SU-DHL-6 (cell line): Measurements from ENCODE around the gene FANCF.
A peak's percentile ranks its signal among the peaks of the same experiment; 100 is the strongest.

ENCODE experiments used
- H2AFZ ChIP-seq: fragments of 200-600 bp; sonication (generic); 2 replicates; pipeline ENCODE4 v1.6.1; 2014; ENCODE audit warnings: low read depth, mild to moderate bottlenecking, moderate library complexity, mixed read lengths, antibody characterized with exemption, low read length; ENCODE audit not compliant: severe bottlenecking
- H3F3A ChIP-seq: fragments of 200-600 bp; shearing (Covaris generic); 2 replicates; pipeline ENCODE4 v1.6.0; 2016; ENCODE audit warnings: antibody characterized with exemption, mild to moderate bottlenecking; ENCODE audit not compliant: insufficient read depth
- H3K27ac ChIP-seq: fragments of 200-600 bp; sonication (generic); 2 replicates; pipeline ENCODE4 v1.5.1; 2016; ENCODE audit warnings: low read depth, mild to moderate bottlenecking, low read length, moderate library complexity, mixed read lengths
- H3K27me3 ChIP-seq: fragments of 200-600 bp; sonication (generic), shearing (Covaris generic); 2 replicates; pipeline ENCODE4 v1.6.0; 2014; ENCODE audit warnings: mild to moderate bottlenecking, low read length
- H3K36me3 ChIP-seq: fragments of 200-600 bp; sonication (generic); 2 replicates; pipeline ENCODE4 v1.6.1; 2014; ENCODE audit warnings: mild to moderate bottlenecking, low read length, mixed read lengths
- H3K4me2 ChIP-seq: fragments of 300-600, 200-600 bp; shearing (Covaris generic), sonication (generic); 2 replicates; pipeline ENCODE4 v1.6.0; 2014; ENCODE audit warnings: low read length, low read depth, mild to moderate bottlenecking; ENCODE audit not compliant: poor library complexity, severe bottlenecking
- H3K4me3 ChIP-seq: fragments of 200-600 bp; sonication (generic); 2 replicates; pipeline ENCODE4 v1.5.1; 2014; ENCODE audit warnings: antibody characterized with exemption, low read length, mild to moderate bottlenecking, mixed read lengths; ENCODE audit not compliant: insufficient read depth, poor library complexity, severe bottlenecking
- H3K79me2 ChIP-seq: fragments of 200-600 bp; sonication (generic); 2 replicates; pipeline ENCODE4 v1.6.1; 2014; ENCODE audit warnings: mild to moderate bottlenecking, low read length, moderate library complexity; ENCODE audit not compliant: insufficient read depth
- H3K9ac ChIP-seq: fragments of 200-600 bp; sonication (generic); 2 replicates; pipeline ENCODE4 v1.7.0; 2014; ENCODE audit warnings: mild to moderate bottlenecking, low read length
- H3K9me2 ChIP-seq: fragments of 200-600 bp; sonication (generic); replicated peaks from 2 replicates; pipeline ENCODE4 v1.6.1; 2014; ENCODE audit warnings: low read length; ENCODE audit not compliant: insufficient read depth
- H3K9me3 ChIP-seq: fragments of 200-600 bp; sonication (generic); 2 replicates; pipeline ENCODE4 v1.6.1; 2014; ENCODE audit warnings: low read length, mixed read lengths; ENCODE audit not compliant: insufficient read depth
- H4K20me1 ChIP-seq: fragments of 200-600 bp; sonication (generic); 2 replicates; pipeline ENCODE4 v1.6.1; 2014; ENCODE audit warnings: low read depth, mild to moderate bottlenecking, antibody characterized with exemption, low read length, moderate library complexity, mixed read lengths
- EZH2phosphoT487 ChIP-seq: fragments of 200-600 bp; sonication (generic), shearing (Covaris generic); conservative IDR thresholded peaks from 2 replicates; pipeline ENCODE4 v1.6.1; 2018; ENCODE audit warnings: mild to moderate bottlenecking, antibody characterized with exemption, low read length, moderate library complexity, mixed read lengths
- TF ChIP-seq, protein P1 (sequence below): fragments of 200-600 bp; sonication (generic); IDR thresholded peaks from one replicate; pipeline ENCODE4 v1.5.1; 2017; ENCODE audit warnings: antibody characterized with exemption, mild to moderate bottlenecking, low read length, moderate library complexity; ENCODE audit not compliant: insufficient read depth, poor library complexity, severe bottlenecking

FANCF gene

DNA sequence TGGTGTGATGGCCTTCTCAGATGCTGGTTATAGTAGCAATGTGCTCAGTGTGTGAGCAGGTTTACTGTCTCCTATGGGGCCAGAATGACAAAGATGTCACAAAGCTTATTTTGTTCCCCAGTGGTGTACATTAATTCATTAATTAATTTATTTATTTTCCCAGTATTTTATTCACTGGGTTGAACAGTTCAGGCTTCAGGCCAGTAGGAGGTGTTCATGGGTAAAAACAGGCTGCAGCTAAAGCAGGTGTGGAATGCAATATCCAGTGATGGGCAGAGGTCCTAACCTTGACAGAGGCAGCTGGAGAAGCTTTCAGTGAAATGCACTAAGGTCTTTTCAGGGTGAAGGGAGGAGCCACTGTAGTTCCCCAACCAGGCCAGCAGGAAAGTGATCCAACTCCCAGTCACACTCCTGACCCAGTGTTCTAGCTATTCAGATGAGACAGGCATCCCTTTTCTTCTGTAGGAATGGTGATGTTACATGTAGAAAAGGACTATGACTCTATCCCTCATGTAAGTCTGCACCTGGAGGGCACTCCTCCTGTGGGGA lies 7.8 kb upstream of the FANCF start:
- H2AFZ ChIP-seq = no peak overlapping the region
- H3K9me2 ChIP-seq = no peaks in the 10 kb centered on the region
- H3K36me3 ChIP-seq = no peaks in the 10 kb centered on the region
- no peak overlapping the region for H3K4me3 ChIP-seq
- H3K9me3 ChIP-seq = no peaks in the 10 kb centered on the region
- H3K79me2 ChIP-seq = no peaks in the 10 kb centered on the region
- no peak overlapping the region for H3K9ac ChIP-seq
- H3F3A ChIP-seq = peaks cover 4% of the 10 kb centered on the region; the same call in 1 of the 2 replicates
- H3K27ac ChIP-seq = no peak overlapping the region
- H4K20me1 ChIP-seq = no peaks in the 10 kb centered on the region
- no peak for TF ChIP-seq EZH2phosphoT487
- TF ChIP-seq, protein P1, sequence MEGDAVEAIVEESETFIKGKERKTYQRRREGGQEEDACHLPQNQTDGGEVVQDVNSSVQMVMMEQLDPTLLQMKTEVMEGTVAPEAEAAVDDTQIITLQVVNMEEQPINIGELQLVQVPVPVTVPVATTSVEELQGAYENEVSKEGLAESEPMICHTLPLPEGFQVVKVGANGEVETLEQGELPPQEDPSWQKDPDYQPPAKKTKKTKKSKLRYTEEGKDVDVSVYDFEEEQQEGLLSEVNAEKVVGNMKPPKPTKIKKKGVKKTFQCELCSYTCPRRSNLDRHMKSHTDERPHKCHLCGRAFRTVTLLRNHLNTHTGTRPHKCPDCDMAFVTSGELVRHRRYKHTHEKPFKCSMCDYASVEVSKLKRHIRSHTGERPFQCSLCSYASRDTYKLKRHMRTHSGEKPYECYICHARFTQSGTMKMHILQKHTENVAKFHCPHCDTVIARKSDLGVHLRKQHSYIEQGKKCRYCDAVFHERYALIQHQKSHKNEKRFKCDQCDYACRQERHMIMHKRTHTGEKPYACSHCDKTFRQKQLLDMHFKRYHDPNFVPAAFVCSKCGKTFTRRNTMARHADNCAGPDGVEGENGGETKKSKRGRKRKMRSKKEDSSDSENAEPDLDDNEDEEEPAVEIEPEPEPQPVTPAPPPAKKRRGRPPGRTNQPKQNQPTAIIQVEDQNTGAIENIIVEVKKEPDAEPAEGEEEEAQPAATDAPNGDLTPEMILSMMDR = peak; percentile 13
- no peak overlapping the region for H3K4me2 ChIP-seq
- H3K27me3 ChIP-seq = no peaks in the 10 kb centered on the region

DNA sequence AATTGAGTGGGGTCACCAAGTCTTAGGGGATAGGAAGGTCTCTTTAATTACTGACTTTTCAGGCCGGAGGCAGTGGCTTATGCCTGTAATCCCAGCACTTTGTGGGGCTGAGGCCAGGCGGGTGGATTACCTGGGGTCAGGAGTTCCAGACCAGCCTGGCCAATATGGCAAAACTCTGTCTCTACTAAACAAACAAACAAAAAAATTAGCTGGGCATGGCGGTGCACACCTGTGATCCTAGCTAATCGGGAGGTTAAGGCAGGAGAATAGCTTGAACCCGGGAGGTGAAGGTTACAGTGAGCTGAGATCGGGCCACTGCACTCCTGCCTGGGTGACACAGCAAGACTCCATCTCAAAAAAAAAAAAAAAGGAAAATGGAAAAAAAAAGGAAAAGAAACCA lies 1.8 kb upstream of the FANCF start:
- H3K9ac ChIP-seq = no peak overlapping the region
- H3F3A ChIP-seq = peaks cover 7% of the 10 kb centered on the region; the same call in 1 of the 2 replicates
- TF ChIP-seq, protein P1 = no peak
- no peak for TF ChIP-seq EZH2phosphoT487
- no peak overlapping the region for H3K27ac ChIP-seq
- H3K4me2 ChIP-seq = no peak overlapping the region
- H3K27me3 ChIP-seq = no peaks in the 10 kb centered on the region
- peaks cover 4% of the 10 kb centered on the region; the same call in 1 of the 2 replicates for H3K36me3 ChIP-seq
- peaks cover 13% of the 10 kb centered on the region; the same call in 1 of the 2 replicates for H4K20me1 ChIP-seq
- H3K4me3 ChIP-seq = no peak overlapping the region
- H3K9me2 ChIP-seq = no peaks in the 10 kb centered on the region
- H2AFZ ChIP-seq = no peak overlapping the region
- peaks cover 25% of the 10 kb centered on the region for H3K79me2 ChIP-seq
- no peaks in the 10 kb centered on the region for H3K9me3 ChIP-seq

DNA sequence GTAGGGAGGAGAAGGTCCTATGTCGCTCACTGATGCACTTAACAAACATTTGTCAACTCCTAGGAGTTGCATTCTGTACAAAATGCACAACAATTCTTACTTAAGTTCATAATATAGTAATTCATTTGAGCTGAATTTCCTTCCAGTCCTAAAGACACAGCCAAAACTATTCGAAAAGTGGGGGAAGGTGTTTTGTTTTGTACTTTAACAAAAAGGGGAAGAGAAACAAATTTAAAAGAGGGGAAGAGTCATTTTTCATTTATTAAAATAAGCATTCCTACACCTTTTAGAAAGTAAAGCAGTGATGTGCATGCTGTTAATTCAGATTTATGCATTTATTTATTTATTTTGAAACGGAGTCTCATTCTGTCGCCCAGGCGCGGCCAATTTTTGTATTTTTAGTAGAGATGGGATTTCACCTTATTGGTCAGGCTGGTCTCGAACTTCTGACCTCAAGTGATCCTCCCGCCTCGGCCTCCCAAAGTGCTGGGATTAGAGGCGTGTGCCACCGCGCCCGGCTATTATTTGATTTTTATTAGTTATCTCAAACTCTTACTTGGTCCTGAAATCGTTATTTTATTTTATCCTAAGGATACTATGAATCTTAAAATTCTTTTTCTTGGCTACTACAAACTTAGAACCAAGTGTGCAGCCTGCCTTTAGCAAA lies 1.1 kb upstream of the FANCF start:
- peak overlapping the region; percentile 88 for H3K4me3 ChIP-seq

More for the DNA sequence above, 1.1 kb upstream of the FANCF start:
- Histone ChIP-seq H3K36me3 (peaks cover 4% of the 10 kb centered on the region; the same call in 1 of the 2 replicates), H3K9ac (peak overlapping the region; percentile 81; the same call in 1 of the 2 replicates), H3K4me2 (peak overlapping the region; percentile 94), H4K20me1 (peaks cover 13% of the 10 kb centered on the region; the same call in 1 of the 2 replicates), H3K27me3 (no peaks in the 10 kb centered on the region), H2AFZ (peak overlapping the region; percentile 96), H3K27ac (no peak overlapping the region), H3K79me2 (peaks cover 25% of the 10 kb centered on the region), H3K9me3 (no peaks in the 10 kb centered on the region), H3F3A (peaks cover 7% of the 10 kb centered on the region; the same call in 1 of the 2 replicates), H3K9me2 (no peaks in the 10 kb centered on the region)
- TF ChIP-seq, protein P1 = no peak
- TF ChIP-seq EZH2phosphoT487 = no peak
